Measurements from ENCODE around the gene DDX20.

GRCh38 chr1:111762332-111762731 lies 6.6 kb downstream of the DDX20 start:
- TF ChIP-seq CTCF (IDR thresholded peaks at IDR 0.05) (no peak), POLR2AphosphoS5 (IDR thresholded peaks at IDR 0.05) (no peak)
